Adrenal gland (tissue), 12 donors: ENCODE results near the gene MAP3K14. TPM values are rescaled to one million over a fixed set of nuclear protein-coding genes. Genes with fewer than 3 reads are reported as not detected.

ENCODE experiments used
- DNase-seq, 7 donors: peaks; one replicate each; pipeline ENCODE4 v3.0.0-alpha.2; 2019 to 2020
- H3K27ac ChIP-seq, 5 donors: fragments of 200-600 bp; sonication (generic) in 4 of 5; 1 replicate in 3 of 5; 2 replicates in 2 of 5; pipeline versions ENCODE4 v1.5.1 to v1.8.0; 2016 to 2020; ENCODE audit warnings: mild to moderate bottlenecking in 1 of 5
- H3K27me3 ChIP-seq: fragments of 200-600 bp; 2 replicates; pipeline ENCODE4 v1.8.0; 2021
- H3K36me3 ChIP-seq, 2 donors: fragments of 200-600 bp; replicated peaks in 1 of 2; 1 replicate in 1 of 2; 2 replicates in 1 of 2; pipeline versions ENCODE4 v1.5.1 to v1.8.0; 2018 to 2022
- H3K4me1 ChIP-seq, 2 donors: fragments of 200-600 bp; replicated peaks in 1 of 2; 1 replicate in 1 of 2; 2 replicates in 1 of 2; pipeline versions ENCODE4 v1.5.1 to v1.8.0; 2018 to 2021
- H3K4me3 ChIP-seq, 4 donors: fragments of 200-600 bp; sonication (generic) in 3 of 4; one replicate each; pipeline ENCODE4 v1.5.1; 2016 to 2018
- H3K9me3 ChIP-seq, 3 donors: fragments of 200-600 bp; sonication (generic) in 1 of 3; replicated peaks in 1 of 3; 1 replicate in 2 of 3; 2 replicates in 1 of 3; pipeline versions ENCODE4 v1.5.1 to v1.8.0; 2016 to 2021
- POLR2A ChIP-seq, 2 donors: fragments of 450-650 bp; IDR thresholded peaks; one replicate each; pipeline ENCODE4 v1.6.1; 2017; ENCODE audit warnings: antibody characterized with exemption in 2 of 2, mild to moderate bottlenecking in 2 of 2, moderate library complexity in 1 of 2
- WGBS, 4 donors: extraction: QIAGEN DNeasy Blood & Tissue Kit in 2 of 4; methylation state at CpG; one replicate each; pipeline versions ENCODE4 v1.1.5 to v1.1.7; 2013 to 2017; 5-methylcytosine and 5-hydroxymethylcytosine counted together
- intact Hi-C, 2 donors: fragments of 100-400 bp; cut with DNase I; formaldehyde crosslinking; loops; one replicate each; pipeline versions ENCODE4 v1.14.1 to v1.15.0; 2022 to 2023
- polyA plus RNA-seq, 3 donors: library from polyadenylated mRNA; stranded (reverse); fragments of 200-250 nt in 2 of 3; fragments of 350-450 nt in 1 of 3; fragmentation: Illumina TruSeq in 1 of 3; extraction: RNeasy Lipid Tissue Mini Kit (QIAGEN cat#74804) in 1 of 3; gene quantifications; one replicate each; pipeline ENCODE4 v1.2.3, GENCODE V29; 2013 to 2014
- total RNA-seq, 9 donors: library from RNA; depleted of rRNA in 4 of 9; stranded (reverse); fragments of >200 nt in 4 of 9; fragments of 120-200 nt in 1 of 9; fragmentation: NEBNext Ultra II Directional in 1 of 9; extraction: Animal tissue kit (Norgen Biotek cat#: 25700) in 1 of 9; gene quantifications; one replicate each; pipeline versions ENCODE4 v1.1.0 to v1.2.4, GENCODE V29; 2013 to 2023
- TF ChIP-seq, protein P1 (sequence below), 6 experiments: fragments of 450-650 bp in 4 of 6; fragments of 200-600 bp in 2 of 6; sonication (generic) in 1 of 6; IDR thresholded peaks; 1 replicate in 5 of 6; 2 replicates in 1 of 6; pipeline versions ENCODE4 v1.5.1 to v1.8.0; 2016 to 2021; ENCODE audit warnings: antibody characterized with exemption in 6 of 6, mild to moderate bottlenecking in 2 of 6, moderate library complexity in 1 of 6
- donor health status: healthy with polysubstance abuse.
- donor health status: Bipolar disorder and iron deficiency.
- donor health status: DM: yes; HTN: yes; CAD: no.
- donor health status: DM: no; HTN: no; CAD: no.
- donor health status: DM: no; HTN: no; CAD: no.
- donor health status: DM: yes; HTN: yes; CAD: no.

MAP3K14 gene
- total and polyA plus RNA-seq, 12 donors, result 2.4 to 14.7 (median 7.2) TPM

DNA sequence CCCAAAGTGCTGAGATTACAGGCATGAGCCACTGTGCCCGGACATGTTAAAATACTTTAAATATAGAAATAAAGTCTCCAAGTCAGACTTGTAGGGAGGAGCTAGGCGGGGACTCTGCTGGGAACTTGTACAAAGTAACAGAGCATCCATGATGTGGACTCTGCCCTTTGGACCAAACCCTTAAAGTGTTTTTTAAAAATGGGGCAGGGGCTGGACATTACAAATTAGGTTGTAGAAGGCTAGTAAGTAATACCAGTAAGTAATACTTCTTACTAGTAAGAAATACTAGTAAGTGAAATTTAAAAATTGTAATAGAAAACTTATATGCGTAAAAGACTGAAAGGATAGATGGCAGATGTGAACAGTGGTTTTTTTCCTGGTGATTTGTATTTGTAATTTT, 45.2 kb downstream of the MAP3K14 start:
- no peak overlapping the region for H3K4me3 ChIP-seq
- no peak for DNase-seq
- intact Hi-C loops, result loop anchor here in 1 of 2 donors (5.0 kb wide), 1 partner anchor 116 kb away; no protein-coding TSS in a partner anchor
- peaks cover 0 to 73% of the 10 kb centered on the region in 2 donors for H3K36me3 ChIP-seq
- no peaks in the 10 kb centered on the region for H3K9me3 ChIP-seq
- H3K27me3 ChIP-seq, result no peaks in the 10 kb centered on the region
- no peaks in the 10 kb centered on the region for H3K4me1 ChIP-seq
- no peak overlapping the region for H3K27ac ChIP-seq
- TF ChIP-seq, protein P1, sequence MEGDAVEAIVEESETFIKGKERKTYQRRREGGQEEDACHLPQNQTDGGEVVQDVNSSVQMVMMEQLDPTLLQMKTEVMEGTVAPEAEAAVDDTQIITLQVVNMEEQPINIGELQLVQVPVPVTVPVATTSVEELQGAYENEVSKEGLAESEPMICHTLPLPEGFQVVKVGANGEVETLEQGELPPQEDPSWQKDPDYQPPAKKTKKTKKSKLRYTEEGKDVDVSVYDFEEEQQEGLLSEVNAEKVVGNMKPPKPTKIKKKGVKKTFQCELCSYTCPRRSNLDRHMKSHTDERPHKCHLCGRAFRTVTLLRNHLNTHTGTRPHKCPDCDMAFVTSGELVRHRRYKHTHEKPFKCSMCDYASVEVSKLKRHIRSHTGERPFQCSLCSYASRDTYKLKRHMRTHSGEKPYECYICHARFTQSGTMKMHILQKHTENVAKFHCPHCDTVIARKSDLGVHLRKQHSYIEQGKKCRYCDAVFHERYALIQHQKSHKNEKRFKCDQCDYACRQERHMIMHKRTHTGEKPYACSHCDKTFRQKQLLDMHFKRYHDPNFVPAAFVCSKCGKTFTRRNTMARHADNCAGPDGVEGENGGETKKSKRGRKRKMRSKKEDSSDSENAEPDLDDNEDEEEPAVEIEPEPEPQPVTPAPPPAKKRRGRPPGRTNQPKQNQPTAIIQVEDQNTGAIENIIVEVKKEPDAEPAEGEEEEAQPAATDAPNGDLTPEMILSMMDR (IDR thresholded peaks at IDR 0.05), result no peak
- TF ChIP-seq POLR2A (IDR thresholded peaks at IDR 0.05), result no peak
- WGBS, 4 donors, result 90 to 98% (median 95%) methylated on average over 3 of the region's 3 CpGs

DNA sequence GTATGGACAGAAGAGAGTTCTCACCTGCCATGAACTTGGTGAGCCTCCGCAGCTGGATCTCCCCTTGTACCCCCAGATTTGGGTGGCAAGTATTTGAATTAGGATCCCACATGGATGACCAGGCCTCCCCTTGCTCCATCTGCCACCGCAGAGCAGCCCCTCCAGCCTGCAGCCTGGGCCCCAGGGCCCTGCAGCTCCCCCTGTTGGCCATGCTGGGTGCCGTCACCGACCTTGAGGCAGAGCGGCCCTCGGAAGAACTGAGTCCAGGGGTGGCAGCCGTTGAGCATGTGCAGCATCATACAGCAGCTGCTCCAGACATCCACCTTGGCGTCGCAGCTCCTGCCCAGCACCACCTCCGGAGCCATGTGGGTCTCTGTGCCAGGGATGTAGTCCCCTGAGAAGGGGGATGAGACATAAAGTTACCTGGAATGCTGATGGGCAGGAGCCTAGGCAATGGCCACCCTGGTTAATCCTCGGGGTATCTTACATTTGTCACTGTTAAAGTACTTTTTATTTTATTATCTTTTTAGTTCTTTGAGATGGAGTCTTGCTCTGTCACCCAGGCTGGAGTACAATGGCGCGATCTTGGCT, 45.9 kb downstream of the MAP3K14 start:
- no peak for TF ChIP-seq POLR2A (IDR thresholded peaks at IDR 0.05)
- TF ChIP-seq, protein P1 (IDR thresholded peaks at IDR 0.05), result peak; percentile 14 to 45 (median 34)
- intact Hi-C loops, result loop anchor here in 1 of 2 donors (5.0 kb wide), 1 partner anchor 116 kb away; no protein-coding TSS in a partner anchor

DNA sequence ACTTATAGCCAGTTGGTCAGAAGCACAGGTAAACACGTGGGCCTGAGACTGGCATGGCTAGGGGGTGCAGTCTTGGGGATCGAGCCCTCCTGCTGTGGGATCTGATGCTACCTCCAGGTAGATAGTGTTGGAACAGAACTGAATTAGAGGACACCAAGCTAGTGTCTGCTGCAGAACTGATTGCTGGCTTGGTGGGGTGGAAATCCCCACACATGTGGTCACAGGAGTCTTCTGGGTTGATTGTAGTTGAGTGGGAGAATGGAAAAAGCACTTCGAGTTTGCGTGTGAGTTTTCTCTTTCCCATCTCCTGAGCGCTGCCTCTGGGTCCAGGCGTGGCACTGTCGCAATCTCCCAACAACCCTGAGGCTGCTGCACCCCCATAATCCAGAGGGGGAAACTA, 46.9 kb downstream of the MAP3K14 start:
- intact Hi-C loops, result loop anchor here in 1 of 2 donors (5.0 kb wide), 1 partner anchor 117 kb away; no protein-coding TSS in a partner anchor
- H3K36me3 ChIP-seq, result peaks cover 0 to 80% of the 10 kb centered on the region in 2 donors
- no peak overlapping the region for H3K27ac ChIP-seq
- DNase-seq, result no peak
- no peaks in the 10 kb centered on the region for H3K9me3 ChIP-seq
- WGBS, 4 donors, result 79 to 94% (median 94%) methylated on average over 6 to 7 of the region's 7 CpGs
- no peaks in the 10 kb centered on the region for H3K27me3 ChIP-seq
- H3K4me1 ChIP-seq, result no peaks in the 10 kb centered on the region
- TF ChIP-seq, protein P1 (IDR thresholded peaks at IDR 0.05), result no peak
- TF ChIP-seq POLR2A (IDR thresholded peaks at IDR 0.05), result no peak
- H3K4me3 ChIP-seq, result no peak overlapping the region

More for the DNA sequence above, 45.9 kb downstream of the MAP3K14 start:
- peaks cover 0 to 77% of the 10 kb centered on the region in 2 donors for H3K36me3 ChIP-seq
- H3K27me3 ChIP-seq, result no peaks in the 10 kb centered on the region
- H3K9me3 ChIP-seq, result no peaks in the 10 kb centered on the region
- no peak overlapping the region for H3K27ac ChIP-seq
- no peaks in the 10 kb centered on the region for H3K4me1 ChIP-seq
- no peak overlapping the region for H3K4me3 ChIP-seq
- 69 to 100% (median 84%) methylated on average over 3 to 13 of the region's 13 CpGs for WGBS, 4 donors
- DNase-seq, result no peak

DNA sequence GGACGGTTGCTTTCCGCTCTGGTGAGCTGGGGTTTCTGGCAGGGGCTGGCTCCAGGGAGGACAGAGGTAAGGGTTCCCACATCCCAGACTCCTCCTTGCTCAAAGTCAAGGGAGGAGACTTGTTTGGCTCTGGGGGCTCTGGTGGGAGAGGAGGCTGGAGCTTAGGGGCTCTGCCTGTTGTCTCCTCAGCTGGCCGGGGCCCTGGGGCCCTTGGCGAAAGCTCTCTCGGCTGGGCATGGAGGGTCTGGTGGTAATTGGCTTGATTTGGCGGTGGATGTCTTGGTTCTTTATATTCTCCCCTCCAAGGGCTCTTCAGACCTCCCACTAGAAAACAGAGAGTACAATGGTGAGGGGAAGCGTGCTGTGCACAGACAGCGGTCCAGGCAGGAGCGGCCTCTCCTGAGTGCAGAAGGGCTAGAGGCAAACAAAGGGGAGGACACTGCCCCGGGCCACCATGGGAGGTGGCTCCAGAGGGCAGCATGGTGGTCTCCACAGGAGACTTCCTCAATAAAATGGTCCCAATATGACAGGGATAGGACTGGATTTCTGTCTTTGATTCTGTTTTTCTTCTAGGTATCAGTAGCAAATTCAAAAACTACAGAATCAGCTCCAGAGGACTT, 49.3 kb downstream of the MAP3K14 start:
- Histone ChIP-seq H3K9me3 (no peaks in the 10 kb centered on the region), H3K36me3 (peaks cover 0 to 77% of the 10 kb centered on the region in 2 donors), H3K4me1 (peaks cover 0 to 6% of the 10 kb centered on the region in 2 donors), H3K4me3 (no peak overlapping the region), H3K27me3 (no peaks in the 10 kb centered on the region), H3K27ac (no peak overlapping the region)
- no peak for DNase-seq
- intact Hi-C loops, result no loop called here
- no peak for TF ChIP-seq POLR2A (IDR thresholded peaks at IDR 0.05)
- TF ChIP-seq, protein P1 (IDR thresholded peaks at IDR 0.05), result no peak
- 95 to 97% (median 96%) methylated on average over 8 to 10 of the region's 10 CpGs for WGBS, 4 donors
